ENCODE measurements around the gene IL36B.

The IL36B gene

GRCh38 chr2:113018509-113018908 lies 34.2 kb downstream of the IL36B start:
- no peak for FAIRE-seq
- TF ChIP-seq CTCF (IDR thresholded peaks at IDR 0.05; ENCODE audit: insufficient read depth, missing control alignments): no peak

GRCh38 chr2:113015655-113016054 lies 37.0 kb downstream of the IL36B start:
- no peak for TF ChIP-seq CTCF (IDR thresholded peaks at IDR 0.05; ENCODE audit: insufficient read depth, missing control alignments)
- FAIRE-seq: no peak

More at GRCh38 chr2:113018509-113018908, 34.2 kb downstream of the IL36B start:
- DNase-seq (ENCODE audit: insufficient read length, low spot score): no peak

GRCh38 chr2:113015042-113015441 lies 37.6 kb downstream of the IL36B start:
- no peak for FAIRE-seq
- TF ChIP-seq CTCF (IDR thresholded peaks at IDR 0.05; ENCODE audit: insufficient read depth, missing control alignments): no peak
- DNase-seq (ENCODE audit: insufficient read length, low spot score): no peak

More at GRCh38 chr2:113015655-113016054, 37.0 kb downstream of the IL36B start:
- no peak for DNase-seq (ENCODE audit: insufficient read length, low spot score)

GRCh38 chr2:113014067-113014466 lies 38.6 kb downstream of the IL36B start:
- TF ChIP-seq CTCF (IDR thresholded peaks at IDR 0.05; ENCODE audit: insufficient read depth, missing control alignments): no peak
- DNase-seq (ENCODE audit: insufficient read length, low spot score) (no peak), FAIRE-seq (no peak)

- FAIRE-seq: no peak
- no peak for TF ChIP-seq CTCF (IDR thresholded peaks at IDR 0.05; ENCODE audit: insufficient read depth, missing control alignments)
- no peak for DNase-seq (ENCODE audit: insufficient read length, low spot score)
These were observed 39.4 kb downstream of the IL36B start for GRCh38 chr2:113013336-113013661.

GRCh38 chr2:113012436-113013335 lies 40.0 kb downstream of the IL36B start:
- FAIRE-seq: no peak
- no peak for DNase-seq (ENCODE audit: insufficient read length, low spot score)
- no peak for TF ChIP-seq CTCF (IDR thresholded peaks at IDR 0.05; ENCODE audit: insufficient read depth, missing control alignments)

- DNase-seq (ENCODE audit: insufficient read length, low spot score) (no peak), FAIRE-seq (no peak)
- no peak for TF ChIP-seq CTCF (IDR thresholded peaks at IDR 0.05; ENCODE audit: insufficient read depth, missing control alignments)
These were observed 41.6 kb downstream of the IL36B start for GRCh38 chr2:113011108-113011507.

All from D721Med (cell line).